DMS153 treated with DMSO at 0.1 percent for 48 hours (cell line): ENCODE data around the gene BCKDHB.
A peak's percentile ranks its signal among the peaks of the same experiment; 100 is the strongest.
"Not testable (repeated sequence)": the region's sequence is repeated elsewhere in the genome, so short reads cannot be mapped to it uniquely, and the experiment has no call there.

ENCODE experiments used
- DNase-seq: peaks from one replicate; lab custom pipeline; 2025; ENCODE audit not compliant: unreplicated experiment; lab: John Stamatoyannopoulos, UW

The BCKDHB gene

GRCh38 chr6:80205404-80205803 lies 98.9 kb downstream of the BCKDHB start:
- no peak for DNase-seq

GRCh38 chr6:80206758-80207157 lies 100.3 kb downstream of the BCKDHB start:
- DNase-seq: no peak

DNA sequence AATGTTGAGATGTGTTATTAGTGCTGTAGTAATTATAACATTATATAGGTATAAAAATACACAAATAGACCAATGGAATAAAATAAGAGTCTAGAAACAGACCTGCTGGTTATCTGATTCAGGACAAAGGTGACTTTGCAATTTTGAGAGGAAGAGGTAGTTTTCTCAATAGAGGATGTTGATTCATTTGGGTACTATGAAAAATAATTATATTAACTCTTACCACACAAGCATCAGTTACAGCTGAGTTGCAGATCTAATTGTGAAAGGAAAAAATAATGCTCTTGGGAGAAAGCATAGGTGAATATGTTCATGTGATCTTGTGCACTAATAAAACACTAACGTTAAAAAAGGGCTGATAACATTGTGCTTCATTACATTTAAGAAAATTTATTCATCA lies 103.0 kb downstream of the BCKDHB start:
- no peak for DNase-seq

- no peak for DNase-seq
These were observed 104.1 kb downstream of the BCKDHB start for GRCh38 chr6:80210618-80211017.

DNA sequence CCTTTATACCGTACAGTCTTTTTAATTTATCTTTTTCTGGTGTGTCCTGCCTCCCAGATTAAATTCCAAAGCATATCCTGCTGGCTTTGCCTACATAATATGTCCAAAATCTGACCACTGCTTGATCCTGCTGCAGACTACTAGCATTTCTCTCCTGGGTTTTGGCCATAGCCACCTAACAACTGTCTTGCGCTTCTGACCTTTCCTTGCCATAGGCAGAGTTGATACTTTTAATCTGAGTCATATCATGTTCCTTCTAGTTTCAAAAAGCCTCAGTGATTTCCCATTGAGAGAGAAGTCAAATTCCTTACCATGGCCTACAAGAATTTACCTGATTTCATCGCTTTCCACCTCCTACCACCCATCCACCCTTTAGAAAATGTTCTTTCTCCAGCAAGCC lies 104.8 kb downstream of the BCKDHB start:
- no peak for DNase-seq

DNA sequence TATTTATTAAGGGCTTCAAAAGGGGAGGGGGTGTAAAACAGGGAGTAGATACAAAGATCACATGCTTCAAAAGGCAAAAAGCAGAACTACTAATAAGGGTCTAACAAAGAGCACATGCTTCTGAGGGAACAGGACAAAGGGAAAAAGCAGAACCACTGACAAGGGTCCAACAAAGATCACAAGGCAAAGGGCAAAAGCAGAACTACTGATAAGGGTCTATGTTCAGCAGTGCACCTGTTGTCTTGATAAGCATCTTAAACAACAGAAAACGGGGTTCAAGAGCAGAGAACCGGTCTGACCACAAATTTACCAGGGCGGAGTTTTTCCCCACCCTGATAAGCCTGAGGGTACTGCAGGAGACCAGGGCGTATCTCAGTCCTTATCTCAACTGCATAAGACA lies 105.4 kb downstream of the BCKDHB start:
- DNase-seq: not testable (repeated sequence)

DNA sequence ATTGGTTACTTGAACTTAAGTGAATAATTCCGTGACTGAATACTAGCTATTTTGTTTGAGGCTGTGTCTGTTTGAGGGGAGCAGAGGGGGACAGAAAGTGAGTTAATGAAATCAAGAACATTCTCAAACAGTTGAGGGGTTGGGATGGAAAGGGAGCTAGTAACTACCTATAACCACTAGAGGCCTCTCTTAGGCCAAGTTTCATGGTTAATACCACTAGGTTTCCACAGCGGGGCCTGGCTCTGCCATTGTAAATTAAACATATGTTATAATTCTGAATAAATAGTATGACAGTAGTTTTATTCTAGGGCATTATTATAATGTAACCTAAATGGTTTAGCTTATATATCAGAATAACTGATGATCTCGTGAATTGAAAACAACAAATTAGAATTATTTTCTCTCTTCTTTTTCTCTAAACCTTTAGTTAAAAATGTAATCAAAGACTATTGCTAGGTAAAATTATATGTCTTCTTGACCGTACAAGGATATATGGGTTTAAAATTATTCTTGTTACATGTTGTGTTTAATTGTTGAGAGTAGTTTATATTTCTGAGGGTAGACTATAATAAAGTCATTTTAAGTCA lies 108.1 kb downstream of the BCKDHB start:
- DNase-seq: peak; percentile 78

DNA sequence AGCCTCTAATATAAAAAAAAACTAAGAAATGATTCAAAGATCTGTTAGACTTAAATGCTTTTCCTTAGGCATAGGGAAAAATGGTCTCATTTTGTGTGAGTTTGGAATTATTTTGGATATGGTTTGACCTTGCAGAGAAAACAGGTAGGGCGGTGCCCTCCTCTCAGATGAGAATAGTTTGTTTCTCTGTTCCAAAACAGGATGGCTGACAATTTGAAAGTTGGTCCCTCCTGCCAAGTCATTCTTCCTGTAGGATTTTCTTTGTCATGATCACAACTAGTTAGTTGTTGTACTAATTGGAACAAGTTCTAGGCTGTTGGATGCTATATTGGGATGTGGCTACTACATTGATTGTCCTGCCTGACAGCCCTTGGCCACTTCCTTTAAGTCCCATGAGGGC lies 108.6 kb downstream of the BCKDHB start:
- no peak for DNase-seq

- DNase-seq: no peak
These were observed 111.3 kb downstream of the BCKDHB start for GRCh38 chr6:80217794-80218193.

- DNase-seq: no peak
These were observed 117.3 kb downstream of the BCKDHB start for GRCh38 chr6:80223743-80224212.

DNA sequence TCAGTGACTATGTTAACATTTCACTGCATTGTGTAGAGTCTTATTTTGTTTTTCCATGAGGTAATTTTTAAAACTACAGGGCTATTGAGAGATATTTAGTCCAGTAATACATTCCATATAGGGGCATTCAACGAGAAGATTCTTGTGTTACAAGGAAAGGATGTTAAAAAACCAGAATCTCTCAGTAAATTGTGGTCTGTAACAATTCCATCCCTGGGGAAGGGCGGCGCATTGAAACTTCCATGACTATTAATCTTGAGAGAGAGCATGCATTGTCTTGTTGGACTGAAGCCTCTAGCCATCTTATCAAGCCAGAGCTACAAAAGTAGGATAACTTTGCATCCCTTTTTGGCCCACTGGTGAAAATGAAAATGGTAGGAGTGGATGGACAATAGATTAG lies 119.7 kb downstream of the BCKDHB start:
- no peak for DNase-seq

- no peak for DNase-seq
These were observed 120.2 kb downstream of the BCKDHB start for GRCh38 chr6:80226699-80227098.

- no peak for DNase-seq
These were observed 121.2 kb downstream of the BCKDHB start for GRCh38 chr6:80227545-80228105.

GRCh38 chr6:80233262-80233661 lies 126.8 kb downstream of the BCKDHB start:
- DNase-seq: no peak

DNA sequence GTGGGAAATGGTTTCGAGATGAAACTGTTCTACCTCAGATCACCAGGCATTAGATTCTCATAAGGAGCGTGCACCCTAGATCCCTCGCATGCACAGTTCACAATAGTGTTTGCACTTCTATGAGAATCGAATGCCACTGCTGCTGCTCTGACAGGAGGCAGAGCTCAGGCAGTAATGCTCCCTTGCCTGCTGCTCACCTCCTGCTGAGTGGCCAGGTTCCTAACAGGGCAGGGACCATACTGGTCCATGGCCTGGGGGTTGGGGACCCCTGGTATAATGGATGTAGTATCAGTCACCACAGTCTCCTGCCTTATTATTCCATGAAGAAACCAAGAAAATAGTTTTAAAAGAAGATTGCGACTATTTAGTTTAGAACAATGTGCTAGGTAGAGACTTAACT lies 127.5 kb downstream of the BCKDHB start:
- DNase-seq: no peak

DNA sequence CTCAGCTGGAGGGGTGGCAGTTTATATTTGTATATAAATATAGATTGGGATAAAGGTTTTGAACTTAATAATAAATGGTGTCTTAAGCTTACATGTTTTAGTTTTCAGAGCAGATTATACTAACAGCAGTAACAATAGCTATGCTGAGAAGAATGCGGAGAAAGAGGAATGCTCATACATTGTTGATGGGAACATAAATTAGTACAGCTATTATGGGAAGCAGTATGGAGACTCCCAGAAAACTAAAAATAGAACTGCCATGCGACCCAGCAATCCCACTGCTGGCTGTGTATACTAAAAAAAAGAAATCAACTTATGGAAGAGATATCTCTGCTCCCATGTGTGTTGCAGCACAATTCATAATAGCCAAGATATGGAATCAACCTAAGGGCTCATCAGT lies 127.9 kb downstream of the BCKDHB start:
- DNase-seq: no peak

DNA sequence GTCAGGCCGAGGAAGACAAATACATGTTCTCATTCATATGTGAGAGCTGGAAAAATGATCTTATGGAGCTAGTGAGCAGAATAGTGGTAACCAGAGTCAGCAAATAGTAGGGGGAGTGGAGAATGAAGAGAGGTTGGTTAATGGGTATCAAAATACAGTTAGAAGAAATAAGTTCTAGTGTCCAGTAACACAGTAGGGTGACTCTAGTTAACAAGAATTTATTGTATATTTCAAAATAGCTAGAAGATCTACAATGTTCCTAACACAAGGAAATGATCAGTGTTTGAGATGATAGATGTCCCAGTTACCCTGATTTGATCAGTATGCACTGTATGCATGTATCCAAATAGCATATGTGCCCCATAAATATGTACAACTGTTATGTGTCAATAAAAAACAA lies 128.4 kb downstream of the BCKDHB start:
- DNase-seq: no peak

GRCh38 chr6:80235647-80236046 lies 129.2 kb downstream of the BCKDHB start:
- DNase-seq: no peak

- DNase-seq: not testable (repeated sequence)
These were observed 132.3 kb downstream of the BCKDHB start for GRCh38 chr6:80238754-80239153.

- no peak for DNase-seq
These were observed 138.6 kb downstream of the BCKDHB start for GRCh38 chr6:80245043-80245442.

DNA sequence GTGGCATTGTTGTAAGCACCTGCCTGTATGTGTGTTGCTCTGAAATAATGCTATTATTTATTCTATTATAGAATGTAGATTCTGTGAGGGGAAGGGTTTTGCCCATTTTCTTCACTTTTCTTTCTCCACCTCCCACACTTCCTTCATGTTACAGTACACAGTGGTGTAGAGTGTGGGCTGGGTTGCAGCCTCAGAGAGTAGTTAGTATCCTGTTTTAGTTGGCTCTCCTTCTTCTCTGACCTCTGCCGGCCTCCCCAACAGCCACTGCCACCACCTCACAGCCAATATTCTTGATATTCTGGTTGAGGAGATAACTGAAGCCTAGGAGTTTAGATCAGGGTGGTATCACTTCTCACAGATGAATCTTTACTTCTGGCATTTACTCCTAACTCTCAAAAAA lies 143.4 kb downstream of the BCKDHB start:
- DNase-seq: no peak

- DNase-seq: no peak
These were observed 144.0 kb downstream of the BCKDHB start for GRCh38 chr6:80250391-80250997.

DNA sequence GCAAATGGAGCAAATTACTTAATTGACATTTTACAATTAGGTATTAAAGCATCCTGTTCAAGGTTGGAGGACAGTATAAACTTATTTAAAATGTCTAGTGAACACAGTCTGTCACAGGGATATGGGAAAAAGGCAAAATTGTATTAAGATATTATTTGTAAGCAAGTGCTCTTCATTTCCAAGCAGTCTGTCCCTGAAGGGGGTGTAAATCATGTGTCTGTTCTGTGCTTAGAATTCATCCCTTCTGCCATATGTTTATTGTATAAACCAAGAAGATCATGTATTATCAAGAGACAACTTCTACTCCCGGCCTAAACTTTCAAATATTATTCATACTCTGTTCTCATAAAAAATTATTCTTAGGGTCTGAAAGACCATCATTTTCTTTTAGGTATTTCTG lies 144.8 kb downstream of the BCKDHB start:
- DNase-seq: no peak
